ENCODE results near the gene NREP. TPM values are rescaled to one million over a fixed set of nuclear protein-coding genes. Genes with fewer than 3 reads are reported as not detected.

Gene NREP
- total RNA-seq, 1 donor from 2014 or later = 465 TPM

GRCh38 chr5:111752426-111752965 is 4.5 kb downstream of the NREP start:
- peaks cover 35% of the 10 kb centered on the region for H3K4me1 ChIP-seq
- H3K9ac ChIP-seq = no peak overlapping the region
- peak overlapping the region; percentile 11 for H3K4me2 ChIP-seq
- H4K20me1 ChIP-seq (ENCODE audit: low read depth) = peaks cover 61% of the 10 kb centered on the region
- no peaks in the 10 kb centered on the region for H3K27me3 ChIP-seq
- H3K36me3 ChIP-seq = no peaks in the 10 kb centered on the region
- H3K79me2 ChIP-seq (ENCODE audit: low read depth) = peaks cover 94% of the 10 kb centered on the region
- Mint-ChIP-seq H3K4me3 (no peak overlapping the region), H3K9me3 (peaks cover 25% of the 10 kb centered on the region), H3K27ac (no peak overlapping the region), H3K4me1 (peaks cover 18% of the 10 kb centered on the region), H3K36me3 (peaks cover 62% of the 10 kb centered on the region), H3K27me3 (ENCODE audit: insufficient read depth, low read depth) (no peaks in the 10 kb centered on the region)
- no peak for TF ChIP-seq EZH2phosphoT487 (IDR thresholded peaks at IDR 0.05)
- no peak for TF ChIP-seq EZH2 (IDR thresholded peaks at IDR 0.05)
- TF ChIP-seq CTCF (IDR thresholded peaks at IDR 0.05) = no peak
- H2AFZ ChIP-seq (replicated peaks) = no peak overlapping the region
- DNase-seq (ENCODE audit: low spot score) = no peak
- H3K4me3 ChIP-seq = no peak overlapping the region
- peaks cover 14% of the 10 kb centered on the region for H3F3A ChIP-seq (ENCODE audit: low read depth)
- H3K9me3 ChIP-seq (ENCODE audit: low read depth) = no peaks in the 10 kb centered on the region
- no peak overlapping the region for H3K27ac ChIP-seq

- H4K20me1 ChIP-seq (ENCODE audit: low read depth) = peaks cover 79% of the 10 kb centered on the region
- no peak overlapping the region for H3K27ac ChIP-seq
- Mint-ChIP-seq H3K4me1 (peaks cover 16% of the 10 kb centered on the region), H3K9me3 (peaks cover 27% of the 10 kb centered on the region), H3K36me3 (peaks cover 82% of the 10 kb centered on the region), H3K27me3 (ENCODE audit: insufficient read depth, low read depth) (no peaks in the 10 kb centered on the region), H3K4me3 (no peak overlapping the region), H3K27ac (no peak overlapping the region)
- no peak overlapping the region for H3K9ac ChIP-seq
- H3K4me2 ChIP-seq = no peak overlapping the region
- no peak overlapping the region for H2AFZ ChIP-seq (replicated peaks)
- peaks cover 31% of the 10 kb centered on the region for H3K4me1 ChIP-seq
- H3K9me3 ChIP-seq (ENCODE audit: low read depth) = no peaks in the 10 kb centered on the region
- no peak for TF ChIP-seq CTCF (IDR thresholded peaks at IDR 0.05)
- no peak overlapping the region for H3K4me3 ChIP-seq
- H3F3A ChIP-seq (ENCODE audit: low read depth) = no peaks in the 10 kb centered on the region
- H3K27me3 ChIP-seq = no peaks in the 10 kb centered on the region
- H3K79me2 ChIP-seq (ENCODE audit: low read depth) = peaks cover 100% of the 10 kb centered on the region
- DNase-seq (ENCODE audit: low spot score) = no peak
- no peaks in the 10 kb centered on the region for H3K36me3 ChIP-seq
Observed at GRCh38 chr5:111749303-111750026, 7.5 kb downstream of the NREP start.

- H3K4me2 ChIP-seq = no peak overlapping the region
- H3K79me2 ChIP-seq (ENCODE audit: low read depth) = peaks cover 100% of the 10 kb centered on the region
- peaks cover 80% of the 10 kb centered on the region for H4K20me1 ChIP-seq (ENCODE audit: low read depth)
- Mint-ChIP-seq H3K9me3 (peaks cover 23% of the 10 kb centered on the region), H3K4me3 (no peak overlapping the region), H3K27me3 (ENCODE audit: insufficient read depth, low read depth) (no peaks in the 10 kb centered on the region), H3K4me1 (peaks cover 19% of the 10 kb centered on the region), H3K36me3 (peaks cover 77% of the 10 kb centered on the region), H3K27ac (no peak overlapping the region)
- H3K27ac ChIP-seq = no peak overlapping the region
- H3K9ac ChIP-seq = no peak overlapping the region
- H3K36me3 ChIP-seq = no peaks in the 10 kb centered on the region
- no peaks in the 10 kb centered on the region for H3F3A ChIP-seq (ENCODE audit: low read depth)
- TF ChIP-seq CTCF (IDR thresholded peaks at IDR 0.05) (no peak), EZH2phosphoT487 (IDR thresholded peaks at IDR 0.05) (no peak), EZH2 (IDR thresholded peaks at IDR 0.05) (no peak)
- peaks cover 30% of the 10 kb centered on the region for H3K4me1 ChIP-seq
- H3K4me3 ChIP-seq = no peak overlapping the region
- no peaks in the 10 kb centered on the region for H3K9me3 ChIP-seq (ENCODE audit: low read depth)
- DNase-seq (ENCODE audit: low spot score) = no peak
- no peak overlapping the region for H2AFZ ChIP-seq (replicated peaks)
- H3K27me3 ChIP-seq = no peaks in the 10 kb centered on the region
Observed at GRCh38 chr5:111748304-111748763, 8.7 kb downstream of the NREP start.

All from neural progenitor cell (in vitro differentiated cells).